Erythroblast (primary cell): ENCODE measurements around the gene AP5Z1.

Experiments
- GATA1 ChIP-seq: IDR thresholded peaks from 2 replicates; pipeline ENCODE4 v1.6.1; 2011; ENCODE audit warnings: low read depth, mild to moderate bottlenecking, control low read depth, low read length, moderate library complexity
- POLR2A ChIP-seq: IDR thresholded peaks from 2 replicates; pipeline ENCODE4 v1.6.1; 2011; ENCODE audit warnings: mild to moderate bottlenecking, low read length

GRCh38 chr7:4727914-4728705, 47.3 kb upstream of the AP5Z1 start:
- no peak for TF ChIP-seq POLR2A
- no peak for TF ChIP-seq GATA1
